AG04449 (cell line): ENCODE results near the gene CFAP20DC.

Experiments
- CTCF ChIA-PET: fragments of 350-600 bp; formaldehyde crosslinking; extraction: SDS; loops from one replicate; lab custom pipeline; 2021; ENCODE audit warnings: antibody characterized with exemption; lab: Yijun Ruan, JAX
- POLR2A ChIA-PET: fragments of 400-600, 350-600 bp; formaldehyde crosslinking; extraction: SDS; loops from one replicate; lab custom pipeline; 2020; ENCODE audit warnings: antibody characterized with exemption, inconsistent platforms; lab: Yijun Ruan, JAX
- DNase-seq: peaks from one replicate; pipeline ENCODE4 v3.0.0-alpha.2; 2010; ENCODE audit warnings: low read depth, low spot score
- H3K4me3 ChIP-seq: 2 replicates; pipeline ENCODE4 v1.5.1; 2011; ENCODE audit warnings: low read depth, mild to moderate bottlenecking, control low read depth, low read length
- TF ChIP-seq, protein P1 (sequence below): IDR thresholded peaks from one replicate; pipeline ENCODE4 v1.5.1; 2011; ENCODE audit warnings: mild to moderate bottlenecking, moderate library complexity, low read length, control low read depth, inconsistent platforms; ENCODE audit not compliant: insufficient read depth; ENCODE audit errors: missing control alignments

Gene CFAP20DC

DNA sequence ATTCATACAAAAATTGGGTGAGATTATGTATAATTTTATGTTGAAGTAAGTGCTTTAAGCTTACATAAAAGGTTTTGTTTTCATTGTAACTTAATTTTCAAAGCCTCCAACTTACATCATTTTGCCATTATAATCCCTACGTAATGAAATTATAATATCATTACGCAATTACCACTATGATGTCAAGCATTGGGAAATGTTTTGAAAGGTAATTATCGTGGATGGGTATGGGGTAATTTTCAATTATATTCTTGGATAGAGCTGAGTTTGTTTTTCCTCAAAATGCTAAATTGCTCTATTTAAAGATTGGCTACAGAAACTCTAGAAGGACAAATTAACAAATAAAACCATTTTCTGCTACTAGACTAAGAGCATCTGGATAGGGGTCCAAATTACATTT lies 303.1 kb downstream of the CFAP20DC start:
- CTCF ChIA-PET: no interaction called here
- TF ChIP-seq, protein P1, sequence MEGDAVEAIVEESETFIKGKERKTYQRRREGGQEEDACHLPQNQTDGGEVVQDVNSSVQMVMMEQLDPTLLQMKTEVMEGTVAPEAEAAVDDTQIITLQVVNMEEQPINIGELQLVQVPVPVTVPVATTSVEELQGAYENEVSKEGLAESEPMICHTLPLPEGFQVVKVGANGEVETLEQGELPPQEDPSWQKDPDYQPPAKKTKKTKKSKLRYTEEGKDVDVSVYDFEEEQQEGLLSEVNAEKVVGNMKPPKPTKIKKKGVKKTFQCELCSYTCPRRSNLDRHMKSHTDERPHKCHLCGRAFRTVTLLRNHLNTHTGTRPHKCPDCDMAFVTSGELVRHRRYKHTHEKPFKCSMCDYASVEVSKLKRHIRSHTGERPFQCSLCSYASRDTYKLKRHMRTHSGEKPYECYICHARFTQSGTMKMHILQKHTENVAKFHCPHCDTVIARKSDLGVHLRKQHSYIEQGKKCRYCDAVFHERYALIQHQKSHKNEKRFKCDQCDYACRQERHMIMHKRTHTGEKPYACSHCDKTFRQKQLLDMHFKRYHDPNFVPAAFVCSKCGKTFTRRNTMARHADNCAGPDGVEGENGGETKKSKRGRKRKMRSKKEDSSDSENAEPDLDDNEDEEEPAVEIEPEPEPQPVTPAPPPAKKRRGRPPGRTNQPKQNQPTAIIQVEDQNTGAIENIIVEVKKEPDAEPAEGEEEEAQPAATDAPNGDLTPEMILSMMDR: no peak
- POLR2A ChIA-PET: no interaction called here
- no peak overlapping the region for H3K4me3 ChIP-seq
- DNase-seq: no peak

DNA sequence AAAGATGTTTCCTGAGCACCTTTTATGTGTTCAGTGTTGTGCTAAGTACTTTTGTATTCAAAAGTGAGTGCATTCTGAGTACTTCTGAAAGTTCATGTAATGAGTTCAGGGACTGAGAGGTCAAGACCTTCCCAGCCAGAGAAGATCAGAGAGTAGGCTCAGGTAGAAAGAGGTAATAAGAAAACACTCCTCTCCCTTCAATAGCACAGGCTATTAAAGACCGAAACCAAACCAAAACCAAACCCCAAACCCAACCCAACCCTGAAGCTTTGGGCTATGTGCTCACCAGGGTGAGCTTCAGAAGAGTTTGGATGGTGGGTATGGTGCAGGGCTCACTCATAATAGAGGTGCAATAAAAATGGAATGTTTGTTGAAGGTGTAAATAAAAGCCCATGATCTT lies 306.5 kb downstream of the CFAP20DC start:
- ChIA-PET CTCF (no interaction called here), POLR2A (no interaction called here)
- TF ChIP-seq, protein P1: no peak
- DNase-seq: no peak
- no peak overlapping the region for H3K4me3 ChIP-seq

DNA sequence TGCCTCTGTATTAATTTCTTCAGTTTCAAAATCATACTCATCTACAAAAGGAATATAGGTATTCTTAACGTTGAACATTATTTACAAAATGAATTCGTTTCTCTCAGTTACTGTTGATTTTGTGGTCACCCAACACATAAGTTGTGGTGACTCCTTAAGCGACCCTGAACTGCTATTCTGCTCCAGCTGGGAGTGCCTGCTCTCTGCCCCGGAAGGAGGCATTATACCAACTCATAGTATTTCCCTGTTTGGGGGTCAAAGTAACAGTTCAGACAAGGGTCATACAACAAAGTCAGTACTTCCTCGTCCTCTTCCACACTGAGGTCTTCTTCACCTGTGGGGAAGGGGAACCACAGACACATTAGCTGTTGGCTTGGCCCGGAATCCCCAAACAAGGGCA lies 307.6 kb downstream of the CFAP20DC start:
- no peak overlapping the region for H3K4me3 ChIP-seq
- no peak for DNase-seq
- TF ChIP-seq, protein P1: no peak
- POLR2A ChIA-PET: no interaction called here
- CTCF ChIA-PET: no interaction called here

DNA sequence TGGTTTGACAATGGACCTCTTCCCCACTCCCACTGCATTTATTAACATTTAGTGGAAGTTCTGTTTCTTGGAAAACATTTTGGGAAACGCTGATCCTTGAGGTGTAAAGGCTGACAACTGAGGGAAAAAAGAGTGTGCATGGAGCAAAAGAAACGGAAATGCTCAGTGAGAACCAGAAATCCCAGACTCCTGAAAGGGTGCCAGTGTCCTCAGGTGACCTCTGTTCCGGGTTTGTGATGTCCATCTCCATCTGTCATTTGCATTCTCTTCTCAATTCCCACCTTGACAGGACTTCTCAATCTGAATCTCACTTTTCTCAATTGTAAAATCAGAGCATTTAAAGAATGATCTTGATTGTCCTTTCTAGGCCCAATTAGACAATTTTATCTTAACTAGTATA lies 312.2 kb downstream of the CFAP20DC start:
- DNase-seq: no peak
- POLR2A ChIA-PET: no interaction called here
- H3K4me3 ChIP-seq: no peak overlapping the region
- CTCF ChIA-PET: no interaction called here
- TF ChIP-seq, protein P1: no peak

DNA sequence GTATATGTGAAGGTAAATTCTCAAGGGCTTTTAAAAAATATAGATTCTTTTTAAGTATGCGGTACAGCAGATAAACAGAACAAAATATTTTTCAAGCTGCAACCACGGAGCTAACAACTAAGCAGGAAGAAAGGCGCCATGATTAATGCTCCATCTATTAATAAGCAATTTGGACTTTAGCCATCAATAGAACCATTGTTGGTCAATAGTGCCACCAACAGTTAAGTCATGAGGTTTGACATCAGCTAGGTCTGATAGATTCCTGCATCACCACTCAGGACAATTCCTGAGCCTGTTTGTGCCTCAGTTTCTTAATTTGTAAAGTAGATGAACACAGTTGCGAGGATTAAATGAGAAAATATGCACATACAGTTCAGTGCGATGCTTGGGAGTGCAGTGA lies 318.2 kb downstream of the CFAP20DC start:
- POLR2A ChIA-PET: interaction anchor here (0.6 kb wide), 1 partner anchor 771 kb away, joined by 3 read pairs; no protein-coding TSS in a partner anchor
- CTCF ChIA-PET: no interaction called here

DNA sequence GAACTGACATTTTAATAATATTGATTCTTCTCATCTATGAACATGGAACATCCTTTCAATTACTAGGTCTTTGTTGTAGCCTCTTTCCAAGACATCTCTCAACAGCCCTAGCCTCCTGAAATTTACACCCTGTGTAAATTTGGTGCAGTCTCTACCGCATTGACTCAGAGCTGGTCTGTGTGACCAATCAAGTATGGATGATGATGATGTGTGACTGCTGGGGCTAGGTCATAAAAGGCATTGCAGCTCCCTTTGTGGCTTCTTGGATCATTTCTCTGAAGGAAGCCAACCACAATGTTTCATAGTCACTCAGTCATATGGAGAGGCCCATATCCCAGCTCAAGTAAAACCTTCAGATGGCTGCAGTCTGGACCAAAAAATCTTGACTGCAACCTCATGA lies 321.1 kb downstream of the CFAP20DC start:
- ChIA-PET POLR2A (no interaction called here), CTCF (no interaction called here)
- TF ChIP-seq, protein P1: no peak
- no peak for DNase-seq
- no peak overlapping the region for H3K4me3 ChIP-seq

More for the DNA sequence above, 318.2 kb downstream of the CFAP20DC start:
- TF ChIP-seq, protein P1: no peak
- DNase-seq: no peak
- H3K4me3 ChIP-seq: no peak overlapping the region
